GM12875 (cell line): ENCODE measurements around the gene RABGAP1L.

Experiments
- H3K4me3 ChIP-seq: one replicate; pipeline ENCODE4 v1.5.1; 2011; ENCODE audit warnings: low read depth, low read length, control low read depth
- TF ChIP-seq, protein P1 (sequence below): IDR thresholded peaks from 2 replicates; pipeline ENCODE4 v1.5.1; 2011; ENCODE audit warnings: low read depth, mild to moderate bottlenecking, control low read depth, inconsistent platforms, low read length, moderate library complexity, borderline replicate concordance; ENCODE audit not compliant: insufficient read depth

The RABGAP1L gene

DNA sequence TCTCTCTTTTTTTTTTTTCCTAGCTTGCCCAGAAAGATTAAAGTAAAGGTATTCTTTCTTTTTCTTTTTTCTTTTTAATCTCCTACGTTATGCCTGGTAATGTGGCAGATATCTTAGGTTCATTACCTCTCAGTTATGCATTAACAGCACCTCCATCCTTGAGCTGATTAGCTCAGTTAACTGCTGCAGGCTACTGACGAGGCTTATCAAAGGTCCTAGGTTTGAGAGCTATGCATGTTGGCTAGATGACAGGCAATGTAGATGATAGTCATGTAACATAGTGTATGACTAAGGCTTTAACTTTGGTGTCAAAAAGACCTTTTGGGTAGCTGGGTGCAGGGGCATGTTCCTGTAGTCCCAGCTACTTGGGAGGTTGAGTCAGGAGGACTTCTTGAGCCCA, 786.7 kb downstream of the RABGAP1L start:
- H3K4me3 ChIP-seq: no peak overlapping the region
- TF ChIP-seq, protein P1, sequence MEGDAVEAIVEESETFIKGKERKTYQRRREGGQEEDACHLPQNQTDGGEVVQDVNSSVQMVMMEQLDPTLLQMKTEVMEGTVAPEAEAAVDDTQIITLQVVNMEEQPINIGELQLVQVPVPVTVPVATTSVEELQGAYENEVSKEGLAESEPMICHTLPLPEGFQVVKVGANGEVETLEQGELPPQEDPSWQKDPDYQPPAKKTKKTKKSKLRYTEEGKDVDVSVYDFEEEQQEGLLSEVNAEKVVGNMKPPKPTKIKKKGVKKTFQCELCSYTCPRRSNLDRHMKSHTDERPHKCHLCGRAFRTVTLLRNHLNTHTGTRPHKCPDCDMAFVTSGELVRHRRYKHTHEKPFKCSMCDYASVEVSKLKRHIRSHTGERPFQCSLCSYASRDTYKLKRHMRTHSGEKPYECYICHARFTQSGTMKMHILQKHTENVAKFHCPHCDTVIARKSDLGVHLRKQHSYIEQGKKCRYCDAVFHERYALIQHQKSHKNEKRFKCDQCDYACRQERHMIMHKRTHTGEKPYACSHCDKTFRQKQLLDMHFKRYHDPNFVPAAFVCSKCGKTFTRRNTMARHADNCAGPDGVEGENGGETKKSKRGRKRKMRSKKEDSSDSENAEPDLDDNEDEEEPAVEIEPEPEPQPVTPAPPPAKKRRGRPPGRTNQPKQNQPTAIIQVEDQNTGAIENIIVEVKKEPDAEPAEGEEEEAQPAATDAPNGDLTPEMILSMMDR: no peak

DNA sequence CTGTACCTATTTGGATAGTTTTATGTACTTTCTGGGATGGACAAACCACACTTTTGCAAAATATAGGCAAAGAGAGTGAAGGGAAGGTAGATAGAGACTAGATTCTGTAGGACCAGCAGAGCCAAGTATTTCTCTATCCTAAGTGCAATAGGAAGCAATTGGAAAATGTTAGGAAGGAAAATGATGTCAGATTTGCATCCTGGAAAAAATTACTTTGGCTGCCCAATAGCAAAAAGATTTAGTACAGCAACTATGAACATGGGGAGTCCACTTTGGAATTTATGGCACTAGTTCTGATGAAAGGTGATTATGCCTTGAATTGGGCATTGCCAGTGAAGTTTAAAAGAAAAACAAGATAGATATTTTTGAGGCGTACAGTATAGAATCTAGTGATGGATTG, 789.7 kb downstream of the RABGAP1L start:
- no peak overlapping the region for H3K4me3 ChIP-seq
- TF ChIP-seq, protein P1: no peak

DNA sequence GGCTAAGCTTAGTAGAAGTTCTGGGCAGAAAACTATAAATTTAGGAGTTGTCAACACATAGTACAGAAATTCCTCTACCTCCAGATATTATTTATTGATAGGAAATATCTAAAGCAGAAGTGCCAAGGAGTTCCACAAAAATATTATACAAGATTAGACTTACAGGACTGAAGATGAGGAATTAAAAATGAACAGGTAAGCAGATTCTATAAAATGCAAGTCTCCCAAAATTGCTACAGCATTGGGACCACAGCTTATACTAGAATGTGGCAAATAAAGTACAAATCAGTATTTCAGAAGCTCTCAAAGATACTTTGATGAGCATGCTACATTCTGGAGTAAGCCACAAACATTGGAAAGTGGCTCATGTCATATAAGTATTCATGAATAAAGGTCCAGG, 790.3 kb downstream of the RABGAP1L start:
- H3K4me3 ChIP-seq: no peak overlapping the region
- TF ChIP-seq, protein P1: no peak

DNA sequence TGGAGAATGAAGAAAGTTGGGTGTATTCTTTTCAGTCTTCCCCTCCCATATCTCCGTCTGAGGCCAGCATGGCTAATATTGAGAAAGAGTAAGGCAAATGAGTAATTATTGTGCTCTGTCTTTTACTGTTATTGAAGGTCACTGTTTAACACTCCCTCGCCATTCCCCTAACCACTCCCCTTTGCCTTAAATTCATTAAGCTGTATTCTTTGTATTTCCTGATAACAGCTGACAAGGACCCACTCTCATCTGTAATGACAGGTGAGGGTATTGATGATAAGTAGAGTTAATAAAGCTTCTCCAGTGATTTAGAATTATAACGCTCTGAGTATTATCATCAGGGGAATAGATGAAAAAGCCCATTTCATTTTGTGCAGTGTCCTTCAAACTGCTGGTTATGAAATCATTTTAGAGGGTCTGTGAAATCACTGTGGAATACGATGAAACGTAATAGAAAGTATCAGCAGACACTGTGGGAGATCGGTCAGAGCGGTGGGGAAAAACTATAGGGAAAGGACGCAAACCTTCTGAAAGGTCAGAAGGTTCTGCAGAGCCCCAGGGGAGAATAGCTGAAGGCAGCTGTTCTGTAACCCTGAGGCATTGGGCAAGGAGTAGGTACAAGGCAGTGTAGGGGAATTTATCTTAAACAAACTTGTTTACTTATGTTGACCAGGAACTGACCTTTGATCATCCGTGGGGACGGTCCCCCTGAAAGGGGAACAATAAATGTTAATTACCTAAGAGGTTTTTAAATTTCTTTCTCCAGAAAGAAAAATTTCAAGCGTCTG, 794.2 kb downstream of the RABGAP1L start:
- no peak overlapping the region for H3K4me3 ChIP-seq
- TF ChIP-seq, protein P1: no peak

DNA sequence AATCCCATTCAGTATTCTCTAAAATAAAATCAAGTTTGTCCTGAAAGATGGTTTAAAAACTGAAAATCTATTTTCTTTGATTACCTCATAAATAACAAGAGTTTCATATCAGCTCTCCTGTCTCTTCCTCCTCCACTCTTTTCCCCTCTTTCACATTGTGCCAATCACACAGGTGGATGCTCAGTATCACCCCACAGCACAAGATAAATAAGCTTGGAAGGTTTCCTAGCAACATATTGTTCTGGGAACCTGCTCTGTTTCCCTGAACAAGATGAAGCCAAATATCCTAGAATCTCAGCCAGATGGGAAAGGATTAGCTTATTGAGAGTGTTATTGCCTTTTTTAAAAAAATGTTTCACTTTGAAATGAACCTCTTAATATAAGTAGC, 794.7 kb downstream of the RABGAP1L start:
- TF ChIP-seq, protein P1: no peak

DNA sequence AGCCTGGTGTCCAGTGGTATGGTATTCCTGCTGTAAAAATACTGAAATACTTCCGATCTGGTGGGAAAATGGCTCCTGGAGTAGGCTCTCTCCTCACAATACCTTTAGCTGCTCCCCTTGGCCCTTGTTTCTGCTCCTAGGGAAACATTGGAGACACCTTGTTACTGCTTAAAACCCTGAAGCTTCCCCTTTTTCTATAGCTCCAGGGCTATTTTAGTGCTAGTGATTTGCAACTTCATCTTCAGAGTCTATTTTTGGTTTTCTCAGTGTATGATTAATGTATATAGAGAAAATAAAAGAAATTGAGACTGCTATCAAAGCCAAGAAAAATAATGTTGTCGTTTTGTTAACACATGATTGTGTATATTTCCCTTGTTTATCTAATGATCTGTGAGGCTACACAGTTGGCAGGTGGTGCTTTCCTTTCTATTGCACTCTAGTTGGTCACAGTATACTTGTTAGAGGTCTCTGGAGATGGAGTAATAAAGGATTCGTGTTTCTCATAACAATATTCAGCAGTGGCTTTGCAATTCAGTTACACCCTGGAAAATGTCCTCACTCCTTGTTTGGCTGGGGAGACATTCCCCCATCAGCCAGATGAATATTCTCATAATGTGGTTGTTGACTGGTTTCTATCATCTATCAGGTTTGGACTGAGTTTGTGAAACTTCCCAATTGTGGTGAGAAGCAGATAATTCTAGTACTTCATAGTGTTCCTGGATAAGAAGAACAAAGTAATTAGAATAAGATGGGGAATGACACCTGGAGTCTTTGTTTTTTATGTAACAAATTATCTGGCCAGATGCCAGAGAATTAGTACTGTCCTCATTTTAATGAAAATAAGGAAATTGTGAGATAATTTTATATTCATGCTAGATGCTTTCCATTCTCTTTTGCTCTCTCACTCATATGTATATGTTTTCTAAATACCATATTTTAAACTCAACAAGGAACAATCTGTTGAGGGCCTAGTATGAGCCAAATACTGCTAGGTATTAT, 795.6 kb downstream of the RABGAP1L start:
- TF ChIP-seq, protein P1: no peak
- no peak overlapping the region for H3K4me3 ChIP-seq

More for the DNA sequence above, 794.7 kb downstream of the RABGAP1L start:
- H3K4me3 ChIP-seq: no peak overlapping the region
